HL-60 (cell line): ENCODE data around the gene MRPL23.

Source experiments
- DNase-seq, 2 experiments: peaks; one replicate each; pipeline ENCODE4 v3.0.0-alpha.2; 2010 to 2020; ENCODE audit warnings: low read depth in 1 of 2, low spot score in 1 of 2
- H3K27ac ChIP-seq: fragments of 250-450 bp; sonication (Bioruptor Pico); replicated peaks from 2 replicates; pipeline ENCODE4 v1.5.1; 2020; ENCODE audit warnings: mild to moderate bottlenecking, moderate library complexity
- H3K27me3 ChIP-seq: fragments of 250-450 bp; sonication (Bioruptor Pico); 2 replicates; pipeline ENCODE4 v1.5.1; 2021; ENCODE audit warnings: mild to moderate bottlenecking, moderate library complexity; ENCODE audit not compliant: insufficient read depth, poor library complexity, severe bottlenecking
- H3K4me3 ChIP-seq: replicated peaks from 2 replicates; pipeline ENCODE4 v1.5.1; 2011; ENCODE audit warnings: mild to moderate bottlenecking, control low read depth, low read length; ENCODE audit not compliant: insufficient read depth
- GABPA ChIP-seq: IDR thresholded peaks from 2 replicates; pipeline ENCODE4 v1.6.1; 2012; ENCODE audit warnings: low read depth
- POLR2AphosphoS5 ChIP-seq: IDR thresholded peaks from 2 replicates; pipeline ENCODE4 v1.6.1; 2012; ENCODE audit warnings: low read depth
- REST ChIP-seq: IDR thresholded peaks from 2 replicates; pipeline ENCODE4 v1.6.1; 2012; ENCODE audit warnings: low read depth; ENCODE audit not compliant: insufficient replicate concordance
- SPI1 ChIP-seq: IDR thresholded peaks from 2 replicates; pipeline ENCODE4 v1.6.1; 2012; ENCODE audit warnings: low read depth, mild to moderate bottlenecking, borderline replicate concordance
- long read RNA-seq: library from polyadenylated mRNA; unstranded; transcript quantifications from one replicate; pipeline ENCODE4 v2.0.0, GENCODE V29; 2020
- TF ChIP-seq, protein P1 (sequence below): IDR thresholded peaks from one replicate; pipeline ENCODE4 v1.5.1; 2011; ENCODE audit warnings: low read length, control low read depth, inconsistent platforms; ENCODE audit not compliant: insufficient read depth

Gene MRPL23
- long read RNA-seq, transcript MRPL23-205 (5 exons, 736 nt): major isoform, 5 of 9 reads
- long read RNA-seq, partial matches to known transcripts: 0 of 9 reads
- long read RNA-seq, other reads (novel, unspliced or antisense): 3 of 9 reads

- no peak for TF ChIP-seq REST
- TF ChIP-seq GABPA: no peak
- no peak for TF ChIP-seq SPI1
- TF ChIP-seq, protein P1, sequence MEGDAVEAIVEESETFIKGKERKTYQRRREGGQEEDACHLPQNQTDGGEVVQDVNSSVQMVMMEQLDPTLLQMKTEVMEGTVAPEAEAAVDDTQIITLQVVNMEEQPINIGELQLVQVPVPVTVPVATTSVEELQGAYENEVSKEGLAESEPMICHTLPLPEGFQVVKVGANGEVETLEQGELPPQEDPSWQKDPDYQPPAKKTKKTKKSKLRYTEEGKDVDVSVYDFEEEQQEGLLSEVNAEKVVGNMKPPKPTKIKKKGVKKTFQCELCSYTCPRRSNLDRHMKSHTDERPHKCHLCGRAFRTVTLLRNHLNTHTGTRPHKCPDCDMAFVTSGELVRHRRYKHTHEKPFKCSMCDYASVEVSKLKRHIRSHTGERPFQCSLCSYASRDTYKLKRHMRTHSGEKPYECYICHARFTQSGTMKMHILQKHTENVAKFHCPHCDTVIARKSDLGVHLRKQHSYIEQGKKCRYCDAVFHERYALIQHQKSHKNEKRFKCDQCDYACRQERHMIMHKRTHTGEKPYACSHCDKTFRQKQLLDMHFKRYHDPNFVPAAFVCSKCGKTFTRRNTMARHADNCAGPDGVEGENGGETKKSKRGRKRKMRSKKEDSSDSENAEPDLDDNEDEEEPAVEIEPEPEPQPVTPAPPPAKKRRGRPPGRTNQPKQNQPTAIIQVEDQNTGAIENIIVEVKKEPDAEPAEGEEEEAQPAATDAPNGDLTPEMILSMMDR: no peak
- TF ChIP-seq POLR2AphosphoS5: no peak
- no peak within 1 kb of the TSS for H3K4me3 ChIP-seq
- H3K27me3 ChIP-seq: no peaks in the 10 kb centered on the region
- DNase-seq: peak in 1 of 2 experiments; percentile 0
- H3K27ac ChIP-seq: no peak within 1 kb of the TSS
These were observed at the start of gene MRPL23 for GRCh38 chr11:1946812-1947484. Gene MRPL23, plus strand, starts transcription at chr11:1947332. Its CDS starts 31 bp downstream, at chr11:1947363.

DNA sequence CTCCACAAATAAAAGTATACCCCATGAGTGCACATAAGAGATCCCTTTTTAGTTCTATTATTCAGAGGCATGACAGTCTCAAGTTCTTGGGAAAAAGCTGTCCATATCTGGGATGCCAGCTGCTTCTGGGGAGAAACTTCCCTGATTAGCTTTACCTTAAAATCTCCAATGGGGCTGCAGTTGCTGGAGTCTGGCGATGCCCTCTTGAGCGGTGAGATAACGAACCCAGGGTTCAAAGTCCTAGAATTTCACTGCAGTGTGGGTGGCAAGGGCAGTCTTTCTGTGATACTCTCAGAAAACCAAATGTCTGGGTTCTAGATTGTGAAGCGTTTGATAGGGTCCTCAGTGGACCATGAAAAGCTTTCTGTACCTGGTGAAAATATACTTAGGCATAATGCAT is 48.0 kb upstream of the MRPL23 start:
- no peak for TF ChIP-seq SPI1
- TF ChIP-seq GABPA: no peak
- TF ChIP-seq, protein P1: no peak
- DNase-seq: no peak
- no peak overlapping the region for H3K27ac ChIP-seq
- no peaks in the 10 kb centered on the region for H3K27me3 ChIP-seq
- no peak overlapping the region for H3K4me3 ChIP-seq

DNA sequence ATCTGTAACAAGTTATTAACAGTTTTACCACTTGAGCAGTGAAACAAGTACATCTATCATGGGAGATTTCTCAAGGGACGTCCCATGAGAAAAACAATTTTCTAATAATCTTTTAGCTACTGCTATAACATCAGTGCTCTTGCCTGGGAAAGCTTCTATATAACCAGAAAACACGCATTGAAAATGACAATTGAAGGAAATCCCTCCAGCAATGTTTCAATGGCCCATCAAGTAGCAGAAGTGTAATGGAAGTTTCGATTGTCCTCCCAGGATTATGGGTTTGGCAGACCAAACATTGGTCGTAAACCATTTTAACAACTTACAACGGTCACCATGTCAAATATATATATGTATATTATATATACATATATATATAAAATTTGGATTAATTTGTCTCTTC is 47.4 kb upstream of the MRPL23 start:
- DNase-seq: no peak
- TF ChIP-seq GABPA: no peak
- no peak for TF ChIP-seq REST
- TF ChIP-seq, protein P1: no peak
- no peak for TF ChIP-seq POLR2AphosphoS5
- no peak for TF ChIP-seq SPI1
- Histone ChIP-seq H3K4me3 (no peak overlapping the region), H3K27ac (no peak overlapping the region), H3K27me3 (no peaks in the 10 kb centered on the region)

- no peak for DNase-seq
- Histone ChIP-seq H3K27me3 (no peaks in the 10 kb centered on the region), H3K4me3 (no peak overlapping the region), H3K27ac (no peak overlapping the region)
- TF ChIP-seq, protein P1: no peak
- no peak for TF ChIP-seq REST
- no peak for TF ChIP-seq GABPA
- no peak for TF ChIP-seq SPI1
- no peak for TF ChIP-seq POLR2AphosphoS5
These were observed 41.0 kb upstream of the MRPL23 start for GRCh38 chr11:1906181-1906580.
